ENCODE data around the gene MBD3L2.

- no peak for TF ChIP-seq EZH2phosphoT487 (IDR thresholded peaks at IDR 0.05; ENCODE audit: borderline replicate concordance)
- TF ChIP-seq CTCF (conservative IDR thresholded peaks at IDR 0.05; ENCODE audit: low read length), result no peak
Observed at GRCh38 chr19:7067716-7068115, 18.6 kb downstream of the MBD3L2 start.

All from Loucy (cell line).